ENCODE measurements around the gene ARHGAP23.
"Not testable (repeated sequence)": the region's sequence is repeated elsewhere in the genome, so short reads cannot be mapped to it uniquely, and the experiment has no call there.

Gene ARHGAP23

GRCh38 chr17:38512473-38513058 lies 84.3 kb downstream of the ARHGAP23 start:
- DNase-seq (ENCODE audit: low spot score) = no peak

GRCh38 chr17:38526526-38526925 lies 98.3 kb downstream of the ARHGAP23 start:
- DNase-seq (ENCODE audit: low spot score) = not testable (repeated sequence)

GRCh38 chr17:38528141-38528540 lies 99.9 kb downstream of the ARHGAP23 start:
- not testable (repeated sequence) for DNase-seq (ENCODE audit: low spot score)

GRCh38 chr17:38530856-38531255 lies 102.6 kb downstream of the ARHGAP23 start:
- DNase-seq (ENCODE audit: low spot score) = not testable (repeated sequence)

- not testable (repeated sequence) for DNase-seq (ENCODE audit: low spot score)
Observed at GRCh38 chr17:38531761-38532160, 103.5 kb downstream of the ARHGAP23 start.

GRCh38 chr17:38532451-38532850 lies 104.2 kb downstream of the ARHGAP23 start:
- no peak for DNase-seq (ENCODE audit: low spot score)

- DNase-seq (ENCODE audit: low spot score) = no peak
Observed at GRCh38 chr17:38533241-38533640, 105.0 kb downstream of the ARHGAP23 start.

GRCh38 chr17:38533866-38534497 lies 105.7 kb downstream of the ARHGAP23 start:
- DNase-seq (ENCODE audit: low spot score) = no peak

GRCh38 chr17:38534498-38534885 lies 106.2 kb downstream of the ARHGAP23 start:
- no peak for DNase-seq (ENCODE audit: low spot score)

- no peak for DNase-seq (ENCODE audit: low spot score)
Observed at GRCh38 chr17:38535886-38536285, 107.6 kb downstream of the ARHGAP23 start.

GRCh38 chr17:38536661-38537060 lies 108.4 kb downstream of the ARHGAP23 start:
- no peak for DNase-seq (ENCODE audit: low spot score)

GRCh38 chr17:38538906-38539305 lies 110.6 kb downstream of the ARHGAP23 start:
- no peak for DNase-seq (ENCODE audit: low spot score)

GRCh38 chr17:38539386-38539785 lies 111.1 kb downstream of the ARHGAP23 start:
- DNase-seq (ENCODE audit: low spot score) = no peak

- DNase-seq (ENCODE audit: low spot score) = no peak
Observed at GRCh38 chr17:38540514-38541045, 112.3 kb downstream of the ARHGAP23 start.

- no peak for DNase-seq (ENCODE audit: low spot score)
Observed at GRCh38 chr17:38541281-38541680, 113.0 kb downstream of the ARHGAP23 start.

- no peak for DNase-seq (ENCODE audit: low spot score)
Observed at GRCh38 chr17:38542286-38542685, 114.0 kb downstream of the ARHGAP23 start.

GRCh38 chr17:38543403-38544174 lies 115.3 kb downstream of the ARHGAP23 start:
- no peak for DNase-seq (ENCODE audit: low spot score)

- DNase-seq (ENCODE audit: low spot score) = no peak
Observed at GRCh38 chr17:38544175-38544838, 116.0 kb downstream of the ARHGAP23 start.

- no peak for DNase-seq (ENCODE audit: low spot score)
Observed at GRCh38 chr17:38544839-38545209, 116.6 kb downstream of the ARHGAP23 start.

GRCh38 chr17:38545531-38546225 lies 117.4 kb downstream of the ARHGAP23 start:
- no peak for DNase-seq (ENCODE audit: low spot score)

GRCh38 chr17:38546396-38546795 lies 118.1 kb downstream of the ARHGAP23 start:
- no peak for DNase-seq (ENCODE audit: low spot score)

- DNase-seq (ENCODE audit: low spot score) = no peak
Observed at GRCh38 chr17:38547444-38547843, 119.2 kb downstream of the ARHGAP23 start.
